Large intestine (tissue), 12 donors: Measurements from ENCODE around the gene OR52E1. TPM values are rescaled to one million over a fixed set of nuclear protein-coding genes. Genes with fewer than 3 reads are reported as not detected.
"Not testable (repeated sequence)": the region's sequence is repeated elsewhere in the genome, so short reads cannot be mapped to it uniquely, and the experiment has no call there.

Source experiments
- DNase-seq, 2 donors: peaks; one replicate each; pipeline versions ENCODE4 v3.0.0 to v3.0.0-alpha.2; 2013
- H3K27ac ChIP-seq: one replicate; pipeline ENCODE4 v1.5.1; 2013; ENCODE audit warnings: low read length
- H3K27me3 ChIP-seq: 2 replicates; pipeline ENCODE4 v1.6.1; 2013; ENCODE audit warnings: low read length; ENCODE audit not compliant: control insufficient read depth, insufficient read depth
- H3K36me3 ChIP-seq: 2 replicates; pipeline ENCODE4 v1.6.1; 2013; ENCODE audit warnings: low read length; ENCODE audit not compliant: control insufficient read depth, insufficient read depth
- H3K4me1 ChIP-seq: one replicate; pipeline ENCODE4 v1.6.1; 2013; ENCODE audit warnings: low read length; ENCODE audit not compliant: control insufficient read depth, insufficient read depth
- H3K4me3 ChIP-seq: one replicate; pipeline ENCODE4 v1.5.1; 2013; ENCODE audit warnings: low read length
- H3K9me3 ChIP-seq: one replicate; pipeline ENCODE4 v1.6.1; 2013; ENCODE audit warnings: mild to moderate bottlenecking, low read depth, low read length, moderate library complexity; ENCODE audit not compliant: control insufficient read depth
- WGBS: methylation state at CpG from one replicate; pipeline ENCODE4 v1.1.5; 2013; ENCODE audit warnings: low lambda C conversion rate; ENCODE audit not compliant: insufficient coverage; 5-methylcytosine and 5-hydroxymethylcytosine counted together
- long read RNA-seq, 11 donors: transcript quantifications; one replicate each; lab custom pipeline, GENCODE V29; 2026
- polyA plus RNA-seq: library from polyadenylated mRNA; unstranded; fragments of 120-200 nt; gene quantifications from one replicate; pipeline ENCODE4 v1.2.1, GENCODE V29; 2013

Gene OR52E1
- polyA plus RNA-seq: not detected
- long read RNA-seq, donor 1: 0 reads
- long read RNA-seq, donor 2: 0 reads
- long read RNA-seq, donor 3: 0 reads
- long read RNA-seq, donor 4: 0 reads
- long read RNA-seq, donor 5: 0 reads
- long read RNA-seq, donor 6: 0 reads
- long read RNA-seq, donor 7: 0 reads
- long read RNA-seq, donor 8: 0 reads
- long read RNA-seq, donor 9: 0 reads
- long read RNA-seq, donor 10: 0 reads
- long read RNA-seq, donor 11: 0 reads

DNA sequence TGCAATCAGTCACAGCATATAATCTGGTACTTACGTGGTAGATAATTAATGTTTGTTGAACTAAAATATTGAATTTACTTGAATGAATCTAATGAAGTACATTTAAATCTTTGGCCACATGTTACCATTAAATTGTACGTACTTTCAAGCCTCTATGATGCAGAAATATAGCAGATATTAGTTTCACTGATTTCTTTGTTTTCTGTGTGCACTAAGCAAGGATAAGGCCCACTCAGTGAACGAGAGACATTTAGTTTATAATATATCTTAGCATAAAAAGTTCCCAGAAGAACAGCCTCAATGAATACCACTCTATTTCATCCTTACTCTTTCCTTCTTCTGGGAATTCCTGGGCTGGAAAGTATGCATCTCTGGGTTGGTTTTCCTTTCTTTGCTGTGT lies at the start of gene OR52E1:
Gene OR52E1, plus strand, starts transcription at position 301 of the 400 bp plus-strand sequence.
- Histone ChIP-seq H3K9me3 (no peaks in the 10 kb centered on the region), H3K27me3 (no peaks in the 10 kb centered on the region), H3K4me3 (no peak within 1 kb of the TSS), H3K36me3 (no peaks in the 10 kb centered on the region), H3K27ac (no peak within 1 kb of the TSS), H3K4me1 (no peaks in the 10 kb centered on the region)
- no peak for DNase-seq
- 72% methylated on average over 2 of the region's 3 CpGs for WGBS

GRCh38 chr11:5021996-5022395 lies 47.4 kb upstream of the OR52E1 start:
- WGBS: no CpG with 5 or more reads among the region's 2 CpGs
- H3K27me3 ChIP-seq: no peaks in the 10 kb centered on the region
- no peaks in the 10 kb centered on the region for H3K4me1 ChIP-seq
- no peak overlapping the region for H3K4me3 ChIP-seq
- H3K27ac ChIP-seq: no peak overlapping the region
- H3K9me3 ChIP-seq: peaks cover 9% of the 10 kb centered on the region
- DNase-seq: no peak
- H3K36me3 ChIP-seq: no peaks in the 10 kb centered on the region

- DNase-seq: no peak
- no peak overlapping the region for H3K27ac ChIP-seq
- no CpG with 5 or more reads among the region's 2 CpGs for WGBS
- H3K4me1 ChIP-seq: no peaks in the 10 kb centered on the region
- H3K36me3 ChIP-seq: no peaks in the 10 kb centered on the region
- H3K4me3 ChIP-seq: no peak overlapping the region
- H3K9me3 ChIP-seq: no peaks in the 10 kb centered on the region
- H3K27me3 ChIP-seq: no peaks in the 10 kb centered on the region
Measured at GRCh38 chr11:5036669-5037068, 32.7 kb upstream of the OR52E1 start.

- WGBS: 64% methylated on average over 1 of the region's 2 CpGs
- Histone ChIP-seq H3K4me1 (no peaks in the 10 kb centered on the region), H3K27ac (no peak overlapping the region), H3K4me3 (no peak overlapping the region), H3K36me3 (no peaks in the 10 kb centered on the region), H3K9me3 (no peaks in the 10 kb centered on the region), H3K27me3 (no peaks in the 10 kb centered on the region)
- DNase-seq: no peak
Measured at GRCh38 chr11:5037926-5038325, 31.4 kb upstream of the OR52E1 start.

DNA sequence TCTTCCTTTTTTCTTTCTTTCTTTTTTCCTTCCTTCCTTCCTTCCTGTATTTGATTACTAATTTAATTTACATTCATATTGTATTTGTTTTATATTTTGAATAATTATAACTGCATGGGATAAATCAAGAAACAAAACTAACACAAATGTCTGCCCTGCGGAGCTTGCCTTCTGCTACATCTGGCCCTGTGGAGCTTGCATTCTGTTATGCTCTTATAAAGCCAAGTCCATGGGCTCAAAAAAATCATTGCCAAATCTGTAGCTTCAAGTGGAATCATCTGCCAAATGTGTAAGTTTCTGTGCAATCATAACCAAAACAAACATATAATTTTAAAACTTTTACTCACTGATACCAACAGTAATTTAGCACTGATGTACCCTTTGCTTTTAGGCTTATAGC lies 31.0 kb upstream of the OR52E1 start:
- Histone ChIP-seq H3K9me3 (no peaks in the 10 kb centered on the region), H3K36me3 (no peaks in the 10 kb centered on the region), H3K27ac (no peak overlapping the region), H3K4me1 (no peaks in the 10 kb centered on the region), H3K4me3 (no peak overlapping the region), H3K27me3 (no peaks in the 10 kb centered on the region)
- 80% methylated on average over 1 of the region's 1 CpG for WGBS
- DNase-seq: no peak

DNA sequence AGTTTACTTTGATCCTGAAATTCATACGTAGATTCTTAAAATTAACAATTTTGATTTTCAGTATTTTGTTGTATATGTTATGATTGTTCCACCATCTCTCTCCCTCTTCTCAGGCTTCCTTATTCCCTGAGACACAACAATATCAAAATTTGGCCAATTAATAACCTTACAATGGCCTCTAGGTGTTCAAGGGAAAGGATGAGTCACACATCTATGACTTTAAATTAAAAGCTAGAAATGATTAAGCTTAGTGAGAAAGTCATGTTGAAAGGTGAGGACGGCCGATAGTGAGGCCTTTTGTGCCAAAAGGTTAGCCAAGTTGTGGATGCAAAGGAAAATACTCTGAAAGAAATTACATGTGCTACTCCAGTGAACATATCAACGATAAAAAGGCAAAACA lies 28.5 kb upstream of the OR52E1 start:
- Histone ChIP-seq H3K9me3 (no peaks in the 10 kb centered on the region), H3K4me3 (no peak overlapping the region), H3K27me3 (no peaks in the 10 kb centered on the region), H3K4me1 (no peaks in the 10 kb centered on the region), H3K36me3 (no peaks in the 10 kb centered on the region), H3K27ac (no peak overlapping the region)
- 70% methylated on average over 2 of the region's 4 CpGs for WGBS
- DNase-seq: no peak

GRCh38 chr11:5042091-5042490 lies 27.3 kb upstream of the OR52E1 start:
- WGBS: no CpG with 5 or more reads among the region's 3 CpGs

DNA sequence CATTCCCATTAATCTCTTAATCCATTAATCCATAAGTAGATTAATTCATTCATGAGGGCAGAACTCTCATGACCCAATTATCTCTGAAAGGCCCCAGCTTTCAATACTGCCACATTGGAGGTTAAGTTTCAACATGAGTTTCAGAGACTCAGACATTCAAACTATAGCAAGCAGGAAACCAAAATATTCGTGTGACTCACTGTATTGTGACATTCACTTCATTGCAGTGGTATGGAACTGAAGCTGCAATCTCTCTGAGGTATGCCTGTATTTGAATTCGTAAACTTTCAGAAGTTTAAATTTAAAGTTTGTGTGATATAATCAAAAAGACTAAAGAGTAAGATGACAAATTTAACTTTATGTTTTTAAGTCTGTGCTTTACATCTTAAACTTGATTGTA lies 26.0 kb upstream of the OR52E1 start:
- Histone ChIP-seq H3K27me3 (no peaks in the 10 kb centered on the region), H3K27ac (no peak overlapping the region), H3K4me1 (no peaks in the 10 kb centered on the region), H3K36me3 (no peaks in the 10 kb centered on the region), H3K4me3 (no peak overlapping the region), H3K9me3 (no peaks in the 10 kb centered on the region)
- no peak for DNase-seq
- WGBS: 100% methylated on average over 1 of the region's 2 CpGs

More at GRCh38 chr11:5042091-5042490, 27.3 kb upstream of the OR52E1 start:
- Histone ChIP-seq H3K36me3 (no peaks in the 10 kb centered on the region), H3K4me3 (no peak overlapping the region), H3K4me1 (no peaks in the 10 kb centered on the region), H3K27me3 (no peaks in the 10 kb centered on the region), H3K9me3 (no peaks in the 10 kb centered on the region), H3K27ac (no peak overlapping the region)
- DNase-seq: no peak

GRCh38 chr11:5046226-5046625 lies 23.1 kb upstream of the OR52E1 start, which contains the start of gene OR52J3:
Gene OR52J3 (plus strand): TSS chr11:5046526. CDS start chr11:5046526, 0 bp downstream.
- H3K4me3 ChIP-seq: no peak within 1 kb of the TSS
- no peaks in the 10 kb centered on the region for H3K36me3 ChIP-seq
- no peak for DNase-seq
- no peak within 1 kb of the TSS for H3K27ac ChIP-seq
- no peaks in the 10 kb centered on the region for H3K9me3 ChIP-seq
- no CpG with 5 or more reads among the region's 1 CpG for WGBS
- no peaks in the 10 kb centered on the region for H3K4me1 ChIP-seq
- no peaks in the 10 kb centered on the region for H3K27me3 ChIP-seq

- Histone ChIP-seq H3K4me1 (no peaks in the 10 kb centered on the region), H3K9me3 (no peaks in the 10 kb centered on the region), H3K27ac (no peak overlapping the region), H3K27me3 (no peaks in the 10 kb centered on the region), H3K36me3 (no peaks in the 10 kb centered on the region), H3K4me3 (no peak overlapping the region)
- DNase-seq: no peak
- 95% methylated on average over 3 of the region's 15 CpGs for WGBS
Measured at GRCh38 chr11:5046754-5047330, 22.5 kb upstream of the OR52E1 start.

- H3K27me3 ChIP-seq, H3K27ac ChIP-seq, H3K4me3 ChIP-seq, H3K4me1 ChIP-seq, H3K9me3 ChIP-seq, H3K36me3 ChIP-seq, DNase-seq: not testable (repeated sequence)
- 80% methylated on average over 2 of the region's 5 CpGs for WGBS
Measured at GRCh38 chr11:5058679-5059078, 10.7 kb upstream of the OR52E1 start.
